HG02623 (cell line): ENCODE results near the gene TSC1.
"Not testable (repeated sequence)": the region's sequence is repeated elsewhere in the genome, so short reads cannot be mapped to it uniquely, and the experiment has no call there.

Source experiments
- ATAC-seq: cut with Tn5 transposase; IDR thresholded peaks from one replicate; pipeline ENCODE4 v1.9.1; 2021; ENCODE audit warnings: moderate library complexity; ENCODE audit not compliant: unreplicated experiment

TSC1 gene

GRCh38 chr9:132978112-132978450 is 33.7 kb upstream of the TSC1 start:
- no peak for ATAC-seq

DNA sequence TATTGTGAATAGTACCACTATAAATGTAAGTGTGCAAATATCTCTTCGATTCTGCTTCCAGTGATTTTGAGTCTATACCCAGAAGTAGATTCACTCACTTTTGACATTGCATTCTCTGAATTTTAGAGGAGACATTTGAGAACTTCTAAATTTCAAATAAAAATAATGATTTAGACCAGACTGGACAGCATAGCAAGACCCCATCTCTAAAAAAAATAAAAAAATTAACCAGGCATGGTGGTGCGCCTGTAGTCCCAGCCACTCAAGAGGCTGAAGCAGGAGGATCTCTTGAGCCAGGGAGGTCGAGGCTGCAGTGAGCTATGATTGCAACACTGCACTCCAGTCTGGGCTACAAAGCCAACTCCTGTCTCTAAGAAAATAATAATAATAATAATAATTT is 32.2 kb upstream of the TSC1 start:
- ATAC-seq: no peak

- ATAC-seq: no peak
Measured at GRCh38 chr9:132975961-132976360, 31.5 kb upstream of the TSC1 start.

- no peak for ATAC-seq
Measured at GRCh38 chr9:132973713-132974112, 29.3 kb upstream of the TSC1 start.

DNA sequence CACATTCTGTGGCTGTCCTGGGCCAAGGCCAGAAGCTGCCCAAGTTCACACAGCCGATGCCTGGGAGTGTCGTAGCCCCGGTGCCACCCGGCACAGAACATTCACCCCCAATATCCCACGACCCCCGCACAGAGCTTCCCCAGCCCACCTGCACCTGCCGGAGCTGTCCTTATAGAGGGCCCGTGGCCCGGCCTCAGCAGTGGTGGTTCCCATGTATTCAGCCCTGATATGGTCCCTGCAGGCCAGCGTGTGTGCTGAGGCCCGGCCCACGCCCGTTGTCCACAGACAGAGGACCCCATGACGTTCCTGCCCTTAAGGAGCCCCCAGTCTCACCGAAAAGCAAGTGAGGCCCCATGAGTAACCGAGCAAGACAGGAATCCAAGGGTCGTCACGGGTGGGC is 28.8 kb upstream of the TSC1 start:
- no peak for ATAC-seq

DNA sequence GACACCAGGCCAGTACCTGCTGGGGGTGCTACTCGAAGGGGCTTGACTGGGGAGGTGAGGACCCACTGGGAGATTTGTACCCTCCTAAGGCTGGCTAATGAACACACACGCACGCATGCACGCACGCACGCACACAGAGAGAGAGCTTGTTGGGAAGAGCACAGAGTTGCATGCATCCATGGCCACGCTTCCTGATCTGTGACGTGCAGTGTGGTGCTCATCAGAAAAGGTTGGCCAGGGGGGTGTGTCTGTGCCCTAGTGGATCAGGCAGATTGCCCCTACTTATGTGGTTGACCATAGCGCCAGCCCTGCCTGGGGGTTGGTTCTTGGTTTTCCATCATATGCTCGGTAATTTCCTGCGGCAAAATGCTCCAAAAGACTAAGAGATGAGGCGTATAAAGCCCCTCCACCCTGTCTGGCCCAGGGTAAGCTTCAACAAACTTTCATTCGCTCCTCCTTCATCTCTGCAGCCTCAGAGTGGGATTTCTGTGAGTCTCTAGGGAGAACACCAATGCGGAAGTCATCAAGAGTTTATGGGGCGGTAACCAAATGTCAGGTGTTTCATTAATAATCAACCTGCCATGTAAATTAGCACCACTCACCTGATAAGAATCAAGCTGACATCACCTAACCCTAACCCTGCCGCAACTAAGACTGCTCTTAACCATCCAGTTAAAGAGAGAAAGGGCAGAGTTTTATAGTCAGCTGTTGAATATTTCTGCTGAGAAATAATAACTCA is 26.1 kb upstream of the TSC1 start:
- no peak for ATAC-seq

DNA sequence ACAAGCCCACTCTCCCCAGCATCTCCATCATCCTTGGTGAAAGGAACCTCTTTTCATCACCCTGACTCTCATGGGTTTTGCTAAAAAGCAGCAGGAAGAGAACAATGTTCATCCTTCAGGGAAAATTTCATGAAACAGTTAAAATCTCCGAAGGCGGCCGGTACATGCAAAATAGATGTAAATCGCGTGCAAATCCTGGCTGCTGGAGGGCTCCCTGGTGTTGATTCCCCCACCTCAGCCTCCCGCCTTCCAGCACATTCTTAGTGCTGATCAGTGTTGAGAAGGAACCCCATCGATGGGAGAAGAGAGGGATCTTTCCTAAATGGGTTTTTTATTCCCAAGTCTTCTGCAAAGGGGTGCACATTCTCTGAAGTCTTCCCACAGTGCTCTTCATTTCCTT is 25.4 kb upstream of the TSC1 start:
- ATAC-seq: no peak

DNA sequence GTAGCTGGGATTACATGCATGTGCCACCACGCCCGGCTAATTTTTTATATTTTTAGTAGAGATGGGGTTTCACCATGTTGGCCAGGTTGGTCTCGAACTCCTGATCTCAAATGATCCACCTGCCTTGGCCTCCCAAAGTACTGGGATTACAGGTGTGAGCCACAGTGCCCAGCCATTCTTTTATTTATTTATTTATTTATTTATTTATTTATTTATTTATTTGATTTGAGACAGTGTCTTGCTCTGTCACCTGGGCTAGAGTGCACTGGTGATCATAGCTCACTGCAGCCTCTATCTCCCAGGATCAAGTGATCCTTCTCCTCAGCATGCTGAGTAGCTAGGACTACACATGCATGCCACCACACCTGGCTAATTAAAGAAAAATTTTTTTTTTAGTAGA is 23.5 kb upstream of the TSC1 start:
- not testable (repeated sequence) for ATAC-seq

GRCh38 chr9:132965478-132965877 is 21.1 kb upstream of the TSC1 start:
- ATAC-seq: no peak

- no peak for ATAC-seq
Measured at GRCh38 chr9:132961002-132961401, 16.6 kb upstream of the TSC1 start.

DNA sequence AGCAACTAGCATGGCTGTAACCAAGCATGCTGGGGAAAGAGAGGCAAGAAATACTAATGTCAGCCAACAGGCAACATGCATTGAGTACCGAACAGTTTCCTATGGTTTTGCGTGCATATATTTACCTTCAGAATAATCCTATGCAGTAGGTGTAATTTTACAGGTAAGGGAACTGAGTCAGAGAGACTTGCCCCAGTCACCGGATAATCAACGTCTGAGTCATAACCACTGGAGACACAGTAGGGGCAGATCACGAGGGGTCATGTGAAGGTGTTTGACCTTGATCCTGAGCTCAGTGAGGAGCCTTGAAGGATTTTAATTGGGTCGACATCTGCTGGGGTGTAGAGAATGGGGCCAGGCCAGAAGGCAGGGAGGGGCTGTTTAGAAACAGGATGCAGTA is 13.4 kb upstream of the TSC1 start:
- no peak for ATAC-seq

DNA sequence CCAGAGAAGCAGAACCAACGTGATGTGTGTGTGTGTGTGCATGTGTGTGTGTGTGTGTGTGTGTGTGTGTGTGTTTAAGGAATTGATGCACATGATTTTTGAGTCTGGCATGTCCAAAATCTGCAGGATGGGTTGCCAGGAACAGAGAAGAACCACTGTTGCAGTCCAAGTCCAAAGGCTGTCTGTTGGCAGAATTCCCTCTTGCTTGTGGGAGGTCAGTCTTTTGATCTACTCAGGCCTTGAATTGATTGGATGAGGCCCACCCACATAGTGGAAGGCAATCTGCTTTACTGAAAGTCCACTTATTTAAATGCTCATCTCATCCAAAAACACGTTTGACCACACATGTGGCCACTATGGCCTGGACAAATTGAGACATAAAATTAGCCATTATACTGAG is 11.4 kb upstream of the TSC1 start:
- ATAC-seq: no peak

DNA sequence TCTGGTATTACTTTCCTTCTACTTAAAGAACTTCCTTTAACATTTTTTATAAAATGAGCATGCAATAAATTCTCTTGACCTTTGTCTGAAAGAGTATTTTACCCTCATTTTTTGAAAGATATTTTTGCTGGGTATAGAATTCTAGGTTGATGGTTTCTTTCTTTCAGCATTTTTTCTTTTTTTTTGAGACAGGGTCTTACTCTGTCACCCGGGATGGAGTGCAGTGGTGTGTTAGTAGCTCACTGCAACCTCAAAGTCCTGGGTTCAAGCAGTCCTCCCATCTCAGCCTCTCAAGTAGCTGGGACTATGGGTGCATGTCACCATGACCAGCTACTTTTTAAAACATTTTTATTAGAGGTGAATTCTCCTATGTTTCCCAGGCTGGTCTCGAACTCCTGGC is 10.7 kb upstream of the TSC1 start:
- no peak for ATAC-seq

DNA sequence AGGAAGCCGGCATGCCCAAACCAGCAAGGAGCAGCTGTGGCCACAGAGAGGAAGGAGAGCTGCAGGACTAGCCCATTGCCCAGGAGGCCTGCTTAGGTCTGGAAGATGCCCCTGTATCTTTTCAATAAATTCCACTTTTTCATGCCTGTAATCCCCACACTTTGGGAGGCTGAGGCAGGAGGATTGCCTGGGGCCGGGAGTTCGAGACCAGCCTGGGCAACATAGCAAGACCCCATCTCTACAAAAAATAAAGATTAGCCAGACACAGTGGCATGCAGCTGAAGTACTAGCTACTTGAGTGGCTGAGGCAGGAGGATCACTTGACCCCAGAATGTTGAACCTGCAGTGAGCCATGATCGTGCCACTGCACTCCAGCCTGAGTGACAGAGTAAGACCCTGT is 5.3 kb upstream of the TSC1 start:
- no peak for ATAC-seq

- no peak for ATAC-seq
Measured at GRCh38 chr9:132948482-132949050, 4.2 kb upstream of the TSC1 start.

DNA sequence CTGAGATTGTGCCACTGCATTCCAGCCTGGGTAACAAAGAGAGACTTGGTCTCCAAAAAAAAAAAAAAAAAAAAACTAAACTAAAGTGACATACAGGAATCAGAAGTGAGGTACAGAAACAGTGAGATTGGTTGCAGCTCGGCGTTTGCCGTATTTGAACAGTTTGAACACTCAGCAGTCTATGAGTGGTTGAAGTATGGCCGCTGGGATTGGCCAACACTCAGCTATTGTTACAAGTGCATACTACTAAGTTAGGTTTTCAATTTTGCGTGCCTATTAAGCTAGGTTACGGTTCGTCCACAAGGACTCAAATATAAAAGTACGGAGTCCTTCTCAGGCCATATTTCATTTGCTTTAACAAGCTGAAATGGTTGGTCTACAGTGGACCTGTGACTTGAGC is 3.3 kb upstream of the TSC1 start:
- no peak for ATAC-seq

DNA sequence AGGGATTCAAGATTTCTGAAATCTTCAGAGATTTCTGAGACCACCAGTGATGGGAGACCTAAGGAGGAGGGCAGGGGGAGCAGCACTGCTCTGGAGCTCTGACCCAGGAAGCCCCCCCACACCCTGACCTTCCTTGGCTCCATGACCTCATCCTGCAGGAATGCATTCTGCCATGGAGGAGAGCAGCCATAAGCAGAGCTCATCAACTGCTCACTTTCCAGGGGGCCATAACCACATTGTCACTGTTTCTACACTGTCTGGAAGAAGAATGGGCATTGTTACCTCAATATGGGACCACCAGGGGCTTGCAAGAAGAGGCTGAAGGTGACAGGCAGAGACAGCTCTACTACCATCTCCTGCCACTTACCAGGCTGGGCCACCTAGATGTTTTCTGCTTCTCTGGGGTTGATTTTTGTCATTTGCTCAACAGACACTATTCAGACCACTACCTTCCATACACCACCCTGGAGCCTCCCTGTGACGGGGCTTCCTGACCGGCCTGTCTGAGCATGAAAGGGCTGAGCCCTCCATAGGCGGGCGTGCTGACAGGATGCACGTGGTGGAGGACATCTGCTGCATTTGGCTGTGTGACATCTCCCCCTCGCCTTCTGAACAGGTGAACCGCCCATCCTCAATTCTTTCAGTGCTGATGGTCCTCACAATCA is 2.3 kb upstream of the TSC1 start:
- no peak for ATAC-seq

- ATAC-seq: no peak
Measured at GRCh38 chr9:132946211-132946610, 1.8 kb upstream of the TSC1 start.

- ATAC-seq: no peak
Measured at GRCh38 chr9:132945186-132946130, 1.0 kb upstream of the TSC1 start.

GRCh38 chr9:132943651-132944293 is 644 bp downstream of the TSC1 start:
- no peak for ATAC-seq
